Heart right ventricle (tissue), 16 donors: ENCODE measurements around the gene SIDT2. TPM values are rescaled to one million over a fixed set of nuclear protein-coding genes. Genes with fewer than 3 reads are reported as not detected.
A peak's percentile ranks its signal among the peaks of the same experiment; 100 is the strongest.

Source experiments
- ATAC-seq, 8 donors: fragments of 200-7000 bp; cut with Tn5 transposase; one replicate each; pipeline ENCODE4 v1.9.1; 2020; ENCODE audit warnings: mild to moderate bottlenecking in 8 of 8, moderate library complexity in 8 of 8, moderate number of reproducible peaks in 1 of 8
- DNase-seq, 2 donors: peaks; one replicate each; pipeline ENCODE4 v3.0.0-alpha.2; 2020
- H3K27ac ChIP-seq, 10 donors: fragments of 200-600 bp; sonication (generic) in 2 of 10; one replicate each; pipeline versions ENCODE4 v1.5.0 to v1.8.0; 2020 to 2022; ENCODE audit warnings: mild to moderate bottlenecking in 3 of 10
- H3K27me3 ChIP-seq, 7 donors: fragments of 200-600 bp; one replicate each; pipeline ENCODE4 v1.8.0; 2021 to 2022; ENCODE audit warnings: mild to moderate bottlenecking in 2 of 7
- H3K36me3 ChIP-seq, 9 donors: fragments of 200-600 bp; sonication (generic) in 1 of 9; one replicate each; pipeline versions ENCODE4 v1.5.0 to v1.8.0; 2020 to 2022; ENCODE audit warnings: mild to moderate bottlenecking in 2 of 9
- H3K4me1 ChIP-seq, 9 donors: fragments of 200-600 bp; sonication (generic) in 1 of 9; one replicate each; pipeline versions ENCODE4 v1.5.0 to v1.8.0; 2020 to 2022; ENCODE audit warnings: mild to moderate bottlenecking in 4 of 9
- H3K4me3 ChIP-seq, 10 donors: fragments of 200-600 bp; sonication (generic) in 2 of 10; one replicate each; pipeline versions ENCODE4 v1.5.0 to v1.8.0; 2020 to 2022; ENCODE audit warnings: mild to moderate bottlenecking in 7 of 10, moderate library complexity in 2 of 10
- H3K9me3 ChIP-seq, 11 donors: fragments of 200-600 bp in 10 of 11; sonication (generic) in 2 of 11; one replicate each; pipeline versions ENCODE4 v1.5.0 to v1.8.0; 2013 to 2022; ENCODE audit warnings: mild to moderate bottlenecking in 2 of 11, control low read depth in 1 of 11, moderate library complexity in 1 of 11
- WGBS, 2 donors: extraction: QIAGEN DNeasy Blood & Tissue Kit; methylation state at CpG; one replicate each; pipeline ENCODE4 v1.1.7; 2013; ENCODE audit warnings: inconsistent platforms in 1 of 2; 5-methylcytosine and 5-hydroxymethylcytosine counted together
- intact Hi-C, 10 donors: fragments of 100-400 bp; cut with DNase I; formaldehyde crosslinking; loops; one replicate each; pipeline versions ENCODE4 v1.11.1 to v1.14.2; 2022
- polyA plus RNA-seq, 2 donors: library from polyadenylated mRNA; stranded (reverse); fragments of 200-250 nt; gene quantifications; one replicate each; pipeline ENCODE4 v1.2.3, GENCODE V29; 2013
- total RNA-seq, 10 donors: library from RNA; stranded (reverse); fragmentation: NEBNext Ultra II Directional in 3 of 10; extraction: Animal tissue kit (Norgen Biotek cat#: 25700) in 3 of 10; gene quantifications; one replicate each; pipeline versions ENCODE4 v1.2.1 to v1.2.4, GENCODE V29; 2021 to 2023
- TF ChIP-seq, protein P1 (sequence below), 9 donors: fragments of 200-600 bp; sonication (generic) in 2 of 9; IDR thresholded peaks; one replicate each; pipeline versions ENCODE4 v1.5.0 to v1.8.0; 2021 to 2022; ENCODE audit warnings: antibody characterized with exemption in 9 of 9, mild to moderate bottlenecking in 5 of 9, moderate library complexity in 1 of 9
- donor health status: Arrhythmogenic right ventricular cardiomyopathy.
- donor health status: ischemic (EF 13 %, LVEDD 7.1; RV severe dilation, severe dysfunction).
- donor health status: healthy with polysubstance abuse.
- donor health status: DM: no; HTN: yes; CAD: no.
- donor health status: DM: no; HTN: no; CAD: no.
- donor health status: ischemic (EF 25% LVEDD 6.9; RV normal size, moderate dysfunction).
- donor health status: ischemic (EF 25% LVEDD 5.7; RV mildly dilated, moderate dysfunction).
- donor health status: healthy.
- donor health status: DM: yes; HTN: yes; CAD: no.
- donor health status: Ischemic cardiomyopathy.
- donor health status: ischemic (EF 35%, LVEDD 5.7; RV mildly dilated, moderate dysfunction).
- donor health status: nonischemic (EF 11% LVEDD 7.7; RV severe dilation, severe dysfunction).
- donor health status: DM: yes; HTN: yes; CAD: no.
- donor health status: PGD.
- donor health status: ischemic (EF 29% LVEDD 5.4; RV normal size, mild dysfunction).
- donor health status: nonischemic (EF 23%, LVEDD 6.1; RV moderate dilation, normal function).

SIDT2 gene
- total and polyA plus RNA-seq, 12 donors = 13.0 to 33.6 (median 22.0) TPM

GRCh38 chr11:117195258-117195657 lies 16.7 kb downstream of the SIDT2 start:
- 90 to 91% methylated on average over 4 of the region's 4 CpGs for WGBS, 2 donors
- Histone ChIP-seq H3K9me3 (no peaks in the 10 kb centered on the region), H3K27me3 (no peaks in the 10 kb centered on the region), H3K27ac (no peak overlapping the region), H3K36me3 (peaks cover 4 to 73% (median 28%) of the 10 kb centered on the region in 9 donors), H3K4me3 (no peak overlapping the region), H3K4me1 (peaks cover 0 to 29% (median 20%) of the 10 kb centered on the region in 9 donors)
- intact Hi-C loops = no loop called here
- TF ChIP-seq, protein P1, sequence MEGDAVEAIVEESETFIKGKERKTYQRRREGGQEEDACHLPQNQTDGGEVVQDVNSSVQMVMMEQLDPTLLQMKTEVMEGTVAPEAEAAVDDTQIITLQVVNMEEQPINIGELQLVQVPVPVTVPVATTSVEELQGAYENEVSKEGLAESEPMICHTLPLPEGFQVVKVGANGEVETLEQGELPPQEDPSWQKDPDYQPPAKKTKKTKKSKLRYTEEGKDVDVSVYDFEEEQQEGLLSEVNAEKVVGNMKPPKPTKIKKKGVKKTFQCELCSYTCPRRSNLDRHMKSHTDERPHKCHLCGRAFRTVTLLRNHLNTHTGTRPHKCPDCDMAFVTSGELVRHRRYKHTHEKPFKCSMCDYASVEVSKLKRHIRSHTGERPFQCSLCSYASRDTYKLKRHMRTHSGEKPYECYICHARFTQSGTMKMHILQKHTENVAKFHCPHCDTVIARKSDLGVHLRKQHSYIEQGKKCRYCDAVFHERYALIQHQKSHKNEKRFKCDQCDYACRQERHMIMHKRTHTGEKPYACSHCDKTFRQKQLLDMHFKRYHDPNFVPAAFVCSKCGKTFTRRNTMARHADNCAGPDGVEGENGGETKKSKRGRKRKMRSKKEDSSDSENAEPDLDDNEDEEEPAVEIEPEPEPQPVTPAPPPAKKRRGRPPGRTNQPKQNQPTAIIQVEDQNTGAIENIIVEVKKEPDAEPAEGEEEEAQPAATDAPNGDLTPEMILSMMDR (IDR thresholded peaks at IDR 0.05) = no peak
- no peak for ATAC-seq
- DNase-seq = no peak

DNA sequence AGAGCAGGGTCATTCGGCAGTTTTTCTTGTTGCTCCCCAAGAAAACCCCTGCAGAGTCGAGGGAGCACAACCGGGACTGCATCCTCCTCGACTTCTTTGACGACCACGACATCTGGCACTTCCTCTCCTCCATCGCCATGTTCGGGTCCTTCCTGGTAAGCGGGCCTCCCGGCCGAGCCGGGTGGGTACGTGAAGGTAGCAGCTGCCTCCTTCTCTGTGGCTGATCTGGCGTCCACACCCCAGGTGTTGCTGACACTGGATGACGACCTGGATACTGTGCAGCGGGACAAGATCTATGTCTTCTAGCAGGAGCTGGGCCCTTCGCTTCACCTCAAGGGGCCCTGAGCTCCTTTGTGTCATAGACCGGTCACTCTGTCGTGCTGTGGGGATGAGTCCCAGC lies 17.2 kb downstream of the SIDT2 start:
- Histone ChIP-seq H3K27ac (no peak overlapping the region), H3K4me1 (peaks cover 0 to 31% (median 20%) of the 10 kb centered on the region in 9 donors), H3K27me3 (no peaks in the 10 kb centered on the region), H3K4me3 (no peak overlapping the region), H3K36me3 (peaks cover 4 to 68% (median 28%) of the 10 kb centered on the region in 9 donors), H3K9me3 (no peaks in the 10 kb centered on the region)
- no peak for ATAC-seq
- WGBS, 2 donors = 92% methylated on average over 19 of the region's 19 CpGs
- TF ChIP-seq, protein P1 (IDR thresholded peaks at IDR 0.05) = no peak
- intact Hi-C loops = no loop called here
- peak in 1 of 2 donors; percentile 9 for DNase-seq

DNA sequence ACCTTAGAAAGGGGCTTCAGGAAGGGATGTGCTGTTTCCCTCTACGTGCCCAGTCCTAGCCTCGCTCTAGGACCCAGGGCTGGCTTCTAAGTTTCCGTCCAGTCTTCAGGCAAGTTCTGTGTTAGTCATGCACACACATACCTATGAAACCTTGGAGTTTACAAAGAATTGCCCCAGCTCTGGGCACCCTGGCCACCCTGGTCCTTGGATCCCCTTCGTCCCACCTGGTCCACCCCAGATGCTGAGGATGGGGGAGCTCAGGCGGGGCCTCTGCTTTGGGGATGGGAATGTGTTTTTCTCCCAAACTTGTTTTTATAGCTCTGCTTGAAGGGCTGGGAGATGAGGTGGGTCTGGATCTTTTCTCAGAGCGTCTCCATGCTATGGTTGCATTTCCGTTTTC lies 18.5 kb downstream of the SIDT2 start:
- DNase-seq (peak in 1 of 2 donors; percentile 7), ATAC-seq (no peak)
- intact Hi-C loops = no loop called here
- Histone ChIP-seq H3K27me3 (no peaks in the 10 kb centered on the region), H3K9me3 (no peaks in the 10 kb centered on the region), H3K36me3 (peaks cover 3 to 56% (median 23%) of the 10 kb centered on the region in 9 donors), H3K4me3 (no peak overlapping the region), H3K4me1 (peaks cover 0 to 42% (median 25%) of the 10 kb centered on the region in 9 donors), H3K27ac (peak overlapping the region in 1 of 10 donors; percentile 92)
- TF ChIP-seq, protein P1 (IDR thresholded peaks at IDR 0.05) = no peak
- 96% methylated on average over 7 of the region's 7 CpGs for WGBS, 2 donors

- peak in 1 of 2 donors; percentile 41 for DNase-seq
- TF ChIP-seq, protein P1 (IDR thresholded peaks at IDR 0.05) = peak; percentile 15 to 54 (median 38)
- peak overlapping the region in 5 of 10 donors; percentile 40 to 65 (median 60) for H3K4me3 ChIP-seq
- no peaks in the 10 kb centered on the region for H3K27me3 ChIP-seq
- peaks cover 0 to 51% (median 15%) of the 10 kb centered on the region in 9 donors for H3K36me3 ChIP-seq
- peak overlapping the region; percentile 44 to 92 (median 84) for H3K27ac ChIP-seq
- H3K4me1 ChIP-seq = peaks cover 0 to 49% (median 27%) of the 10 kb centered on the region in 9 donors
- peak in 1 of 8 donors; percentile 3 for ATAC-seq
- 65% methylated on average over 17 of the region's 17 CpGs for WGBS, 2 donors
- intact Hi-C loops = loop anchor here in 1 of 10 donors (2.0 kb wide), 1 partner anchor 15 kb away; no protein-coding TSS in a partner anchor
- H3K9me3 ChIP-seq = no peaks in the 10 kb centered on the region
Observed at GRCh38 chr11:117197516-117198456, 19.2 kb downstream of the SIDT2 start.
